Loucy (cell line): ENCODE measurements around the gene TBX5.

Experiments
- H2AFZ ChIP-seq: fragments of 200-600 bp; sonication (generic); 2 replicates; pipeline ENCODE4 v1.6.0; 2016; ENCODE audit warnings: antibody characterized with exemption, mild to moderate bottlenecking, low read length, moderate library complexity
- H3F3A ChIP-seq: fragments of 200-600 bp; 2 replicates; pipeline ENCODE4 v1.6.0; 2016; ENCODE audit warnings: antibody characterized with exemption, low read depth, mild to moderate bottlenecking
- H3K27me3 ChIP-seq: fragments of 200-600 bp; sonication (generic); 2 replicates; pipeline ENCODE4 v1.6.1; 2014; ENCODE audit warnings: low read length, mild to moderate bottlenecking; ENCODE audit not compliant: insufficient read depth, poor library complexity, severe bottlenecking
- H3K36me3 ChIP-seq: fragments of 200-600 bp; sonication (generic); 2 replicates; pipeline ENCODE4 v1.6.1; 2016; ENCODE audit warnings: low read length; ENCODE audit not compliant: insufficient read depth
- H3K4me1 ChIP-seq: fragments of 200-600 bp; sonication (generic); 2 replicates; pipeline ENCODE4 v1.5.1; 2014; ENCODE audit warnings: low read length, mild to moderate bottlenecking; ENCODE audit not compliant: insufficient read depth, poor library complexity, severe bottlenecking
- H3K4me2 ChIP-seq: fragments of 200-600 bp; sonication (generic); 2 replicates; pipeline ENCODE4 v1.6.0; 2014; ENCODE audit warnings: antibody characterized with exemption, low read length, low read depth, mild to moderate bottlenecking; ENCODE audit not compliant: poor library complexity, severe bottlenecking
- H3K4me3 ChIP-seq: fragments of 200-600 bp; sonication (generic); 2 replicates; pipeline ENCODE4 v1.5.1; 2014; ENCODE audit warnings: low read length, mild to moderate bottlenecking, mixed read lengths; ENCODE audit not compliant: poor library complexity, severe bottlenecking
- H3K79me2 ChIP-seq: fragments of 200-600 bp; sonication (generic); 2 replicates; pipeline ENCODE4 v1.6.1; 2014; ENCODE audit warnings: low read length; ENCODE audit not compliant: insufficient read depth
- H3K9ac ChIP-seq: fragments of 200-600 bp; sonication (generic); 2 replicates; pipeline ENCODE4 v1.6.0; 2014; ENCODE audit warnings: mild to moderate bottlenecking, low read depth, low read length, moderate library complexity; ENCODE audit not compliant: poor library complexity, severe bottlenecking
- H3K9me2 ChIP-seq: fragments of 200-600 bp; sonication (generic); replicated peaks from 2 replicates; pipeline ENCODE4 v1.6.1; 2016; ENCODE audit warnings: low read depth, low read length, mixed read lengths
- H3K9me3 ChIP-seq: fragments of 200-600 bp; sonication (generic); 2 replicates; pipeline ENCODE4 v1.6.1; 2014; ENCODE audit warnings: mild to moderate bottlenecking, antibody characterized with exemption, low read length, low read depth; ENCODE audit not compliant: insufficient read depth
- H4K20me1 ChIP-seq: fragments of 200-600 bp; sonication (generic); 2 replicates; pipeline ENCODE4 v1.6.0; 2014; ENCODE audit warnings: antibody characterized with exemption, low read length, mild to moderate bottlenecking; ENCODE audit not compliant: insufficient read depth, poor library complexity, severe bottlenecking
- CTCF ChIP-seq: fragments of 200-600 bp; sonication (generic); conservative IDR thresholded peaks from 2 replicates; pipeline ENCODE4 v1.5.1; 2014; ENCODE audit warnings: mild to moderate bottlenecking, antibody characterized with exemption, low read length
- EZH2phosphoT487 ChIP-seq: fragments of 200-600 bp; IDR thresholded peaks from 2 replicates; pipeline ENCODE4 v1.6.1; 2018; ENCODE audit warnings: antibody characterized with exemption, mild to moderate bottlenecking, moderate library complexity, borderline replicate concordance

Gene TBX5

GRCh38 chr12:114409852-114410600 lies 4.1 kb upstream of the TBX5 start:
- TF ChIP-seq EZH2phosphoT487 = no peak
- no peak for TF ChIP-seq CTCF

GRCh38 chr12:114408886-114409851 lies 3.2 kb upstream of the TBX5 start:
- no peaks in the 10 kb centered on the region; the same call in 1 of the 2 replicates for H3K9me3 ChIP-seq
- no peaks in the 10 kb centered on the region for H3K36me3 ChIP-seq
- TF ChIP-seq EZH2phosphoT487 = no peak
- no peak for TF ChIP-seq CTCF
- no peaks in the 10 kb centered on the region for H3K9me2 ChIP-seq
- no peak overlapping the region for H3K9ac ChIP-seq
- H2AFZ ChIP-seq = no peak overlapping the region
- no peaks in the 10 kb centered on the region for H3K4me1 ChIP-seq
- H4K20me1 ChIP-seq = no peaks in the 10 kb centered on the region
- no peak overlapping the region for H3K4me3 ChIP-seq
- H3F3A ChIP-seq = no peaks in the 10 kb centered on the region
- H3K27me3 ChIP-seq = no peaks in the 10 kb centered on the region
- H3K79me2 ChIP-seq = no peaks in the 10 kb centered on the region
- H3K4me2 ChIP-seq = no peak overlapping the region

More at GRCh38 chr12:114409852-114410600, 4.1 kb upstream of the TBX5 start:
- H3K9ac ChIP-seq = no peak overlapping the region
- no peak overlapping the region for H3K4me2 ChIP-seq
- H3K9me2 ChIP-seq = no peaks in the 10 kb centered on the region
- H3K4me3 ChIP-seq = no peak overlapping the region
- H3K4me1 ChIP-seq = no peaks in the 10 kb centered on the region
- H3K79me2 ChIP-seq = no peaks in the 10 kb centered on the region
- no peaks in the 10 kb centered on the region for H3K36me3 ChIP-seq
- H4K20me1 ChIP-seq = no peaks in the 10 kb centered on the region
- no peak overlapping the region for H2AFZ ChIP-seq
- no peaks in the 10 kb centered on the region for H3K27me3 ChIP-seq
- no peaks in the 10 kb centered on the region for H3F3A ChIP-seq
- peaks cover 2% of the 10 kb centered on the region; the same call in 1 of the 2 replicates for H3K9me3 ChIP-seq

GRCh38 chr12:114408471-114408885 lies 2.5 kb upstream of the TBX5 start:
- TF ChIP-seq CTCF (no peak), EZH2phosphoT487 (no peak)
- no peaks in the 10 kb centered on the region for H3K27me3 ChIP-seq
- H3F3A ChIP-seq = no peaks in the 10 kb centered on the region

More at GRCh38 chr12:114408471-114408885, 2.5 kb upstream of the TBX5 start:
- Histone ChIP-seq H3K4me1 (no peaks in the 10 kb centered on the region), H3K9me3 (no peaks in the 10 kb centered on the region; the same call in 1 of the 2 replicates), H3K36me3 (no peaks in the 10 kb centered on the region), H3K9ac (no peak overlapping the region), H3K79me2 (no peaks in the 10 kb centered on the region), H3K4me3 (no peak overlapping the region), H2AFZ (no peak overlapping the region), H3K9me2 (no peaks in the 10 kb centered on the region), H3K4me2 (no peak overlapping the region), H4K20me1 (no peaks in the 10 kb centered on the region)
